SKM-1 treated with dmso at 0.1 percent for 144 hours (cell line): ENCODE results near the gene GPR108.
"Not testable (repeated sequence)": the region's sequence is repeated elsewhere in the genome, so short reads cannot be mapped to it uniquely, and the experiment has no call there.

Experiments used
- DNase-seq: peaks from one replicate; lab custom pipeline; 2025; ENCODE audit not compliant: unreplicated experiment; lab: John Stamatoyannopoulos, UW

Gene GPR108

GRCh38 chr19:6721138-6721474, 16.3 kb downstream of the GPR108 start:
- no peak for DNase-seq

- peak; percentile 40 for DNase-seq
These were observed 16.8 kb downstream of the GPR108 start, which contains the start of gene C3 for GRCh38 chr19:6720369-6721137. Gene C3 (minus strand): TSS chr19:6720650. CDS start chr19:6720589, 61 bp downstream.

GRCh38 chr19:6719992-6720368, 17.4 kb downstream of the GPR108 start:
- DNase-seq: no peak

GRCh38 chr19:6719540-6719861, 17.9 kb downstream of the GPR108 start:
- no peak for DNase-seq

GRCh38 chr19:6718741-6719539, 18.4 kb downstream of the GPR108 start:
- DNase-seq: peak; percentile 68

GRCh38 chr19:6718111-6718740, 19.2 kb downstream of the GPR108 start:
- DNase-seq: no peak

GRCh38 chr19:6717441-6717971, 19.9 kb downstream of the GPR108 start:
- no peak for DNase-seq

- no peak for DNase-seq
These were observed 20.3 kb downstream of the GPR108 start for GRCh38 chr19:6717036-6717435.

GRCh38 chr19:6716610-6716970, 20.8 kb downstream of the GPR108 start:
- DNase-seq: no peak

- no peak for DNase-seq
These were observed 22.4 kb downstream of the GPR108 start for GRCh38 chr19:6714749-6715555.

GRCh38 chr19:6713773-6714692, 23.3 kb downstream of the GPR108 start:
- no peak for DNase-seq

GRCh38 chr19:6712692-6713670, 24.4 kb downstream of the GPR108 start:
- DNase-seq: no peak

GRCh38 chr19:6712231-6712630, 25.1 kb downstream of the GPR108 start:
- no peak for DNase-seq

GRCh38 chr19:6711605-6712004, 25.8 kb downstream of the GPR108 start:
- no peak for DNase-seq

- DNase-seq: no peak
These were observed 26.4 kb downstream of the GPR108 start for GRCh38 chr19:6711078-6711361.

GRCh38 chr19:6710273-6711077, 26.9 kb downstream of the GPR108 start:
- no peak for DNase-seq

- no peak for DNase-seq
These were observed 27.8 kb downstream of the GPR108 start for GRCh38 chr19:6709549-6709948.

GRCh38 chr19:6708913-6709312, 28.5 kb downstream of the GPR108 start:
- DNase-seq: not testable (repeated sequence)
